GM18951 (cell line): ENCODE results near the gene CEACAM5.
"Not testable (repeated sequence)": the region's sequence is repeated elsewhere in the genome, so short reads cannot be mapped to it uniquely, and the experiment has no call there.

ENCODE experiments used
- POLR2A ChIP-seq: IDR thresholded peaks from 4 replicates; pipeline ENCODE4 v1.6.1; 2011; ENCODE audit warnings: mild to moderate bottlenecking; ENCODE audit not compliant: insufficient read length, insufficient read depth; ENCODE audit errors: extremely low read depth
- in situ Hi-C: fragments of 300-500 bp; cut with MboI; formaldehyde crosslinking; loops from one replicate; pipeline ENCODE4 v1.12.0; 2022; ENCODE audit warnings: low sequenced_read_pairs, mixed read lengths, inconsistent platforms; ENCODE audit not compliant: unreplicated experiment

CEACAM5 gene

GRCh38 chr19:41705393-41706174, 2.8 kb upstream of the CEACAM5 start:
- TF ChIP-seq POLR2A = no peak
- in situ Hi-C loops = no loop called here

- in situ Hi-C loops = no loop called here
- no peak for TF ChIP-seq POLR2A
Measured at GRCh38 chr19:41706741-41707501, 1.5 kb upstream of the CEACAM5 start.

GRCh38 chr19:41707502-41707812, 969 bp upstream of the CEACAM5 start:
- in situ Hi-C loops = no loop called here
- no peak for TF ChIP-seq POLR2A

GRCh38 chr19:41707871-41708371, 505 bp upstream of the CEACAM5 start:
- in situ Hi-C loops = no loop called here
- TF ChIP-seq POLR2A = no peak

- in situ Hi-C loops = not testable (repeated sequence)
Measured at GRCh38 chr19:41709516-41709915, 1.1 kb downstream of the CEACAM5 start.

- in situ Hi-C loops = no loop called here
- no peak for TF ChIP-seq POLR2A
Measured at GRCh38 chr19:41709951-41710645, 1.7 kb downstream of the CEACAM5 start.

- in situ Hi-C loops = no loop called here
- TF ChIP-seq POLR2A = no peak
Measured at GRCh38 chr19:41711376-41712261, 3.2 kb downstream of the CEACAM5 start.

GRCh38 chr19:41714598-41714997, 6.2 kb downstream of the CEACAM5 start:
- no peak for TF ChIP-seq POLR2A
- in situ Hi-C loops = no loop called here

- TF ChIP-seq POLR2A = no peak
- in situ Hi-C loops = no loop called here
Measured at GRCh38 chr19:41718761-41719160, 10.3 kb downstream of the CEACAM5 start.

- in situ Hi-C loops = no loop called here
Measured at GRCh38 chr19:41720103-41720502, 11.7 kb downstream of the CEACAM5 start.

GRCh38 chr19:41726493-41726892, 18.1 kb downstream of the CEACAM5 start:
- in situ Hi-C loops = no loop called here
- TF ChIP-seq POLR2A = no peak

More at GRCh38 chr19:41720103-41720502, 11.7 kb downstream of the CEACAM5 start:
- no peak for TF ChIP-seq POLR2A

- TF ChIP-seq POLR2A = no peak
- in situ Hi-C loops = no loop called here
Measured at GRCh38 chr19:41734156-41734555, 25.7 kb downstream of the CEACAM5 start.

GRCh38 chr19:41734585-41734984, 26.2 kb downstream of the CEACAM5 start:
- in situ Hi-C loops = no loop called here
- TF ChIP-seq POLR2A = no peak

GRCh38 chr19:41735071-41735600, 26.7 kb downstream of the CEACAM5 start:
- in situ Hi-C loops = no loop called here
- TF ChIP-seq POLR2A = no peak
